Sigmoid colon (tissue), 4 donors: ENCODE measurements around the gene CDKL5.

Experiments
- CTCF ChIP-seq, 4 experiments: fragments of 450-650 bp in 3 of 4; fragments of 200-600 bp in 1 of 4; IDR thresholded peaks; one replicate each; pipeline ENCODE4 v1.5.1; 2016 to 2019; ENCODE audit warnings: antibody characterized with exemption in 4 of 4, mild to moderate bottlenecking in 3 of 4, moderate library complexity in 2 of 4
- EP300 ChIP-seq, 4 donors: sonication (generic); formaldehyde crosslinking; IDR thresholded peaks; one replicate each; pipeline ENCODE4 v1.6.1; 2017; ENCODE audit warnings: antibody characterized with exemption in 4 of 4
- POLR2A ChIP-seq, 2 donors: fragments of 450-650 bp; IDR thresholded peaks; one replicate each; pipeline ENCODE4 v1.6.1; 2016; ENCODE audit warnings: antibody characterized with exemption in 2 of 2, mild to moderate bottlenecking in 2 of 2, moderate library complexity in 2 of 2
- POLR2AphosphoS5 ChIP-seq, 4 donors: sonication (generic); formaldehyde crosslinking; IDR thresholded peaks; one replicate each; pipeline ENCODE4 v1.6.1; 2017; ENCODE audit warnings: antibody characterized with exemption in 4 of 4

- TF ChIP-seq POLR2A (IDR thresholded peaks at IDR 0.05) (no peak), CTCF (IDR thresholded peaks at IDR 0.05) (no peak), EP300 (IDR thresholded peaks at IDR 0.05) (no peak), POLR2AphosphoS5 (IDR thresholded peaks at IDR 0.05) (no peak)
Observed at GRCh38 chrX:18620349-18620748, 194.9 kb downstream of the CDKL5 start.
